NCI-H187 (cell line): Measurements from ENCODE around the gene ADAM17.
"Not testable (repeated sequence)": the region's sequence is repeated elsewhere in the genome, so short reads cannot be mapped to it uniquely, and the experiment has no call there.

Source experiments
- DNase-seq, 2 experiments: peaks; one replicate each; lab custom pipeline; 2025; lab: John Stamatoyannopoulos, UW

The ADAM17 gene

DNA sequence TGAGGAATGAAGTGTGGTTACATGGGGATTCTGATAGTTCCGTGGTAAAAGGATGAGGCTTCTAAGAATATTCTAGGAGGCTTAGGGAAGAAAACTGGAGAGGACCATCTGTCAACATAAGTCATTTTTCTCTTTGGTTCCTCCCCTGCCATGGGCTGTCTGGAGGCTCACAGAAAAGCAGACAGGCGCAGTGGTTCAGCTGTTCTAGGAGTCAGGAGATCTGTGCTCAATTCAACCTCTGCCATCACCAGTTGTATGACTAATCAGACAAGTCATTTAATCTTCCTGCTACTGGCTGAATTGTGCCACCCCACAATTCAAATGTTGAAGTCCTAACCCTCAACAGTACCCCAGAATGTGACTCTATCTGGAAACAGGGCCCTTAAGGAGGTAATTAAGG lies 36.4 kb downstream of the ADAM17 start:
- no peak for DNase-seq

DNA sequence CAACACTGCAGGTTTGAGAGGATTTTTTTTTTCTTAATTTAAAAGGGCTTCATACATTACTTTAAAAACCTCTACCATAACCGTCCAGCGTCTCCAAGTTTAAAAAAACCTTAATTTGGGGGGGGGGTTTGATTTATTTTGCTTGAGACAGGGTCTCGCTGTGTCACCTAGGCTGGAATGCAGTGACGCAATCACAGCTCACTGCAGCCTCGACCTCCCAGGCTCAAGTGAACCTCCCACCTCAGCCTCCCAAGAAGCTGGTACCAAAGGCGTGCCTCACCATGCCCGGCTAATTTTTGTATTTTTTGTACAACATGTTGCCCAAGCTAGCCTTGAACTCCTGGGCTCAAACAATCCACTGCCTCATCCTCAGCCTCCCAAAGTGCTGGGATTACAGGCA lies 36.9 kb downstream of the ADAM17 start:
- no peak for DNase-seq

DNA sequence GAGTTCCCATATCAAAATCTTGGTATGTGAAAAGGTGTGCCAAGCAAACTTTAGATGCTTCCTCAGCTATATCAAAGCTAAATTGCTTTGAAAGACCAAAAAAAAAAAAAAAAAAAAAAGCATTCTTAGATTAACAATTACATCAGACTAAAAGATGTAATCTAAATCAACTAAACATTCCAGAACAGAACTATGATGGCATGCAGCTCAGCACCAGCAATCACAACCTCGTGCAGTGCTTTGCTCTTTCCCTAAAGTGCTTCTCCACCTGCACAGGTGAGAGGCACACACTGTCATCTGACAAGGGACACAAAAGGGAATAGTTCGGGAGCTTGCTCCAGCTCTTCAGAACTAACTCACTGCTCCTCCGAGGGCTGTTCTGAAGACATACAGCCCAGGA lies 37.5 kb downstream of the ADAM17 start:
- no peak for DNase-seq

DNA sequence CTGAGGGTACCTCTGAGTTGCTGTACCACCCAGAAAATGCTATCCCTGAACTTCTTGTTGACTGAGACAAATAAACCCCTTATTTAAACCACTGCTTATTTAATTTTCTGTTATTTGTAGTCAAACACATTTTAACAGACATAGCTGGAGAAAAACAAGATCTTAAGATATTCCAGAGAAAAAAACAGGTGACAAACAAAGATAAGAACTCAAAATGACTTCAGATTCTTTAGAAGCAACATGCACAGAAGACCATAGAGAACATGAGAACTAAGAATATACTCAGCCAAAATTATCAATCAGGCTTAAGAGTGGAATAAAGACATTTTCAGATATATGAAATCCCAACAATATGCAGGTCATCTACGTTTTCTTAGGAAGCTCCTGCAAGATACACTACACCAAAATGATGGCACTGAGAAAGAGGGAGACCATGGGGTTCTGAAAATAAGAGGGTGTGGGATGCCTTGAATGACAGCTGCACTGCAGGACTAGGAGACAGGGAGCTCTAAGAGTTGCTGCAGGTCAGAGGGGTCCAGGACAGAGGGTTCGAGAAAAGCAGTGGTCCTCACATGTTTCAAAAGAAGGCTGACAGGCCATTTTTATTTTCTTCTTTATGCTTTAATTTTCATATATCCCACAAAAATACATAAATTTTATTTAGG lies 38.4 kb downstream of the ADAM17 start:
- DNase-seq = no peak

- DNase-seq = not testable (repeated sequence)
Observed at GRCh38 chr2:9513946-9514345, 41.7 kb downstream of the ADAM17 start.

DNA sequence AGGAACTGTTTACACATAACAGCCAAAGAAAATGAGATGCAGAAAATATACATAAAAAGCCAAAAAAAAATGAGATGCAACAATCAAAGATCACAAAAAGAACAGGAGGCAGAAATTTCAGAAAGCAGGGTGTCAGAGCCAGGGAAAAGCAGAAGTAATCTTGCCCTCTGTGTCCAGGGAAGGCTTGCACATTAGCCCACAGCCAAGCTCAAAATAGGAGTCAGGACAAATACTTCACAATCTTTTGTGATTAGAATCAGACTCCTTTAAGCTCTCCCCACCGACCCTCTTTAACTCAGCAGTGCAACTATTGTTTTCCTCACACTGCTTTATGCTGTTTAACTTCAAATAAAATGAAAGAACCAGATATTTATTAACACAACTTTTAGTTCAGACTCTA lies 46.7 kb downstream of the ADAM17 start:
- DNase-seq = no peak

DNA sequence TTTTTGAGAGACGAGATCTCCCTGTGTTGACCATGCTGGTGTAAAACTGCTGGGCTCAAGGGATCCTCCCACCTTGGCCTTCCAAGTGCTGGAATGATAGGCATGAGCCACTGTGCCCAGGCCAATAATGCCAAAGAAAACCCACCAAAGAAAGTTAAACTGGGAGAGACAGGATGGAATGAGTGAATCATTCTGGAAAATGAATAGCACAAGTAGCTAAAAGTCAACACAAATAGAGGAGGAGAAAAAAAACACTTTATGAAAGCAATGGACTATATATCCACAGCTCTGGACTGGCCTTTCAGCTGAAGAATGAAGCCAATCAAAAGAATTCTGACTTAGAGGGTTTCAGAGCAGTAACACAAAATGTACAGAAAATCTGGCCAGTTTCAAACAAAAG lies 57.4 kb downstream of the ADAM17 start:
- no peak for DNase-seq

DNA sequence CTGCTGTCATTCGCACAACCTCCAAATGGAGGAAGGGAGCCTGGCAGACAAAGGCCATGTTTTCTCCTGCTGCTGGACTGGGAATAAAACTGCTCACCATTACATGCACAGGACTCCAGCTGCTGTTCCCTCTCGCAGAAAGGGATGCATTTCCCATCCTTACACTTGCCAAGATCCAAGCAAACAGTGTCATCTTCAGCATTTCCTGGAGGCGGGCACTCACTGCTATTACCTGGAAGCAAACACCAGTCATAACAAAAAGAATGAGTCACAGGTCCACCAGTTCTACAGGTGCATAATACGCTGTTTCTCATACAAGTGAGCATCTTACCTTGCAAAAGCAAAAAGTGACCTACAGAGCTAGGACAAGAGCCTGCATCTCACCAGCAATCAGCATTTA lies 58.6 kb downstream of the ADAM17 start:
- no peak for DNase-seq

GRCh38 chr2:9494081-9494480 lies 61.5 kb downstream of the ADAM17 start:
- no peak for DNase-seq

DNA sequence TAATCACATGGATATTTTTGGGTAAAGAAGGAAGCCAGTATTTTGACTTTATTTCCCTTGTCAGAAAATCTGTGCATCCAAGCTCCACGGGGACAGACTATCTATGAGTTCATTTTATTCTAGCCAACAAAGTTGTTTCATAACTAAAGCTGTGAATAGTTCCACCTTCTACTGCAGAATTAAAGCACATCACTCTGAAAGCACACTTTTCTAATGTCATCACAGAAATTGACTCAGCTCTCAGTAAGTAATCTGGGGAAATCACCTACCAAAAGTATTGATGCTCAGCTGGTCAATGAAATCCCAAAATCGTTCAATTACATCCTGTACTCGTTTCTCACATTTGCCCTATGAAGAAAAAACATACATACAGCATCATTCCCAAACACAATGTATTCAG lies 62.2 kb downstream of the ADAM17 start:
- DNase-seq = no peak

DNA sequence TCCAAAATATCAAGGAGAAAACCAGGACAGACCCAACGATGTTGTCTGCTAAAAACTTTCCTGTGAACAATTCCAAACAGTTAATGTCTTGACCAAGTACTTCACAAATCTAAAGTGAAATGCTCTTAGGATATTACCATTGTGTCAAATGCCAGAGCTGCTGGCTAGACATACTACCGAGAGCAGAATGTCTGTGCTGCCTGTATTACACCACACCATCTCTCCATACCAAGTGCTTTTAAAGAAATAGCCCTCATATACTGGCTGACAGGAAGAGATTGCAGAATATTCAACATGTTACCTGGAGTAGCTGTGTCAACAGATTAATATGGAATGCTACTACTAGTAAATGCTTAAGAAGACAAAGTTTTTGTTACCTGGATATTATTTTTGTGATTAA lies 62.7 kb downstream of the ADAM17 start:
- no peak for DNase-seq

- no peak for DNase-seq
Observed at GRCh38 chr2:9490789-9491188, 64.8 kb downstream of the ADAM17 start.

- no peak for DNase-seq
Observed at GRCh38 chr2:9488583-9489547, 66.8 kb downstream of the ADAM17 start.

GRCh38 chr2:9484533-9484932 lies 71.1 kb downstream of the ADAM17 start:
- no peak for DNase-seq

DNA sequence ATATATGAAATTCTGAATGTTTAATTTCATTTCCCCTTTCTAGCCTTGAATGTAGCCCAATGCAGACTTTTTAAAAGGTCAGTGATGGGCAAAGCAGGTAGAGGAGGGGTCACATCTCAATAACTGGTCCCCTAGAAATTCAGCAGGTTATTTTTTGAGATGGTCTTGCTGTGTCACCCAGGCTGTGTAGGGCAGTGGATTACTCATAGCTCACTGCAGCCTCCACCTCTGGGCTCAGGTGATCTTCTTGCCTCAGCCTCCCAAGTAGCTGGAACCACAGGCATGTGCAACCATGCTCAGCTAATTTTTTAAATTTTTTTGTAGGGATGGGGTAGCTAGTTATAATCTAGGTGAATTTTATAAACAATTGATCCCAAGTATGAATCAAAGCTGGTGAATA lies 72.5 kb downstream of the ADAM17 start:
- DNase-seq = no peak

GRCh38 chr2:9480157-9480556 lies 75.5 kb downstream of the ADAM17 start:
- no peak for DNase-seq

DNA sequence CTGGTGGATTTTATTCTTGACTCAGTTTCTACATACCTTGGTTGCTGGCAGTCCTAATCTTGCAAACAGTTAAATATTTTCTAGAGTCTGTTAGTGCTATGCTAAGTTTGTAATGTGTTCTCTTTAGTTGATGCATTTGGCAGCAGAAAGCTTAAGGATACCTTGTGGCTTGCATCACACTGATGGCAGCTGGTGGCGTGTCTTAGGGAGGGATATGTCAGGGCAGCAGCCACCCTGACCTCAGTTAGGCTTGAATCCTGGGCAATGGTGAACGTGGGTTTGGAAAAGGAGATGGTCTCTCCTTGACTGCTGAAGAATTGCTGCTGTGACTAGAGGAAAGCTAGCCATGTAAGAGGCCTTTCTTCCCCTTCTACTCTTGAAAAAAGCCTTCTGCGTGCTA lies 77.1 kb downstream of the ADAM17 start:
- no peak for DNase-seq

GRCh38 chr2:9477914-9478313 lies 77.7 kb downstream of the ADAM17 start:
- DNase-seq = no peak

GRCh38 chr2:9474361-9475057 lies 81.1 kb downstream of the ADAM17 start, which contains the start of gene IAH1:
TSS of gene IAH1 (plus strand) at chr2:9474551. CDS start at chr2:9474567, 16 bp downstream.
- peak in 1 of 2 experiments; percentile 41 for DNase-seq

GRCh38 chr2:9473985-9474360 lies 81.7 kb downstream of the ADAM17 start:
- DNase-seq = no peak

- DNase-seq = no peak
Observed at GRCh38 chr2:9473308-9473984, 82.2 kb downstream of the ADAM17 start.

- no peak for DNase-seq
Observed at GRCh38 chr2:9472511-9472910, 83.1 kb downstream of the ADAM17 start.
